ENCODE data around the gene ADCY4.

ADCY4 gene

DNA sequence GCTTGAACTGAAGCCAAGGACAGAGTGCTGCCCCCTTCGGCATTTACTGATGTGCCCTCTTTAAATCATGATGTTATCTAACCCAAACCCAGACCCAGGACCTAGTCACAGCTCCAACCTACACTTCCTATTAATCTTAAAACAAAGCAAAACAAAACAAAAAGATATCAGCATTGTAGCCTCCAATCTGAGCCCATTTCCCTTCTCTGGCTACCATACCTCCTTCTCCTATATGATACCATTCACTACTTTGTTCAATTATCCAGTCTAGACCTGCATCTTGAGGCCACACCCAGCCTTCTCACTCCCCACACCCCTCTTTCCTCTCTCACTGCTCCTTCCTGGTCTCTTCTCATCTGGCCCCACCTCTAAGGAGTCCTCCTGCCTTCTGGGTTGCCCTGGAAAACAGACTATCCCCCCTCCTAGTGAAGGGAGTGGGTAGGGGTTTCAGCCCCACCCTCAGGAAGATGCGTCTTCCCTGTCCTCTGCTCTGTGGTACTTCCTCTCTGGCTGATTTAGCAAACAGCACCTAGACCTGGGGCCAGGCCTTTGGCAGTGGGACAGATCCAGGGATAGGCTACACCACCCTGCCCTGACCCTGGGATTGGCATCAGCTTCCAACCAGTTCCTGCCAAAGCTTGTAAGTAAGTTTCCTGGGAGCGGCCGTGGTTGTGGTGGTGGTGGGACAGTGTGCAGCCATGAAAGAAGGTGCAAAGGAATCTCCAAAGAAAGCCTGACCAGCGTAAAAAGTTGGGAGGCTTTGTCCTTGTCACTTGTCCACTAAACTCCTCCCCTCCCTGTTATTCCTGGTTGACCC, 20.3 kb downstream of the ADCY4 start:
- no peak for DNase-seq

DNA sequence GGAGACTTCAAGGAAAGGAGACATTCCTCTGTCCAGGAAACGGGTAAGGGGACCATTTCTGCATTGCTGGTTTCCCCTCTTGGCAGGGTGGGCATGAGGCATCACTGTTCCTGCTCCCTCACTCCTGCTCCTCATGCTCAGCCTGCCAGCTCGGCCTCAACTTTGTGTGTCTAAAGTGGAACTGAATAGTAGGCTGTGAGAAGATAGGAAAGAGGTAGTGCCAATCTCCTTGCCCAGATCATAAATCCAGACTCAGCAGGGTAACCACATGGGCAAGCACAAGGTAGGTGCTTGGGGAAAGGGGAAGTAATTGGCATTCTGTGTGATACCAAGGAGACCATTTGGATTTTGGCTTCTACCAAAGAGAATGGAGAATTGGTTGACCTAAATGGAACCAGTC, 21.0 kb downstream of the ADCY4 start:
- DNase-seq: no peak

DNA sequence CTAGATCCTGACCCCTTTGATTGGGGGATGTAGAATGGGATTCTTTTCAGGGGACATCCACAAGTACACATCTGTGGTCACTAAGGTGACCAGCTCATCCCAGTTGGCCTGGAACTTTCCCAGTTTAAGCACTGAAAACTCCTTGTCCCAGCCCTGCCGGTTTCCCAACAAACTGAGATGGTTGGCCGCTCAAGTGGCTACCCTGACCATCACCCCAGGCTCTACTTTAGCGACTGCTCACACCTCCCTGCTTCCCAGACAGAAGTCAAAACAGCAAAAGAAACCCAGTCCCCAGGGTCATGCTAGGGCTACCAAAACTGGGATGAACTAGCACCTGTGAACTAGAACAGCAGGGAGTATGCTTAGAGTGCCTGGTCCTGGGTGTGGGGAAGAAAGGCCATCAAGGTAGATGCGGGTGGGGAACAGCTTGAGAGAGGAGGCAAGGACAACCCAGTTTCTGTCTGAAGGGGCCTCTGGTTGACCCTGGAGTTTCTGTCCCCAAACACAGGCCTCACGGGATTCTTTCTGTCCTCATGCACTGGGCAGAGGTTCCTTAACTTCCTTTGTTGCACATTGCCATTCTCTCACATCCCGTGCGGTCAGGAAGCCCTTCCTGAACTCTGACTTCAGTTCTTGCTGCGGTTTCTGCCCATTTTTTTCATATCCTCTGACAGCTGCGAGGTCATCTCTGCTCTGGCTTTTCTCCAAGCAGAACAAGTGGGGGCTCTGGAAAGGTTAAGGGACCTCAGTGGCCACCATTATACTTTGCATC, 21.9 kb downstream of the ADCY4 start:
- no peak for DNase-seq

DNA sequence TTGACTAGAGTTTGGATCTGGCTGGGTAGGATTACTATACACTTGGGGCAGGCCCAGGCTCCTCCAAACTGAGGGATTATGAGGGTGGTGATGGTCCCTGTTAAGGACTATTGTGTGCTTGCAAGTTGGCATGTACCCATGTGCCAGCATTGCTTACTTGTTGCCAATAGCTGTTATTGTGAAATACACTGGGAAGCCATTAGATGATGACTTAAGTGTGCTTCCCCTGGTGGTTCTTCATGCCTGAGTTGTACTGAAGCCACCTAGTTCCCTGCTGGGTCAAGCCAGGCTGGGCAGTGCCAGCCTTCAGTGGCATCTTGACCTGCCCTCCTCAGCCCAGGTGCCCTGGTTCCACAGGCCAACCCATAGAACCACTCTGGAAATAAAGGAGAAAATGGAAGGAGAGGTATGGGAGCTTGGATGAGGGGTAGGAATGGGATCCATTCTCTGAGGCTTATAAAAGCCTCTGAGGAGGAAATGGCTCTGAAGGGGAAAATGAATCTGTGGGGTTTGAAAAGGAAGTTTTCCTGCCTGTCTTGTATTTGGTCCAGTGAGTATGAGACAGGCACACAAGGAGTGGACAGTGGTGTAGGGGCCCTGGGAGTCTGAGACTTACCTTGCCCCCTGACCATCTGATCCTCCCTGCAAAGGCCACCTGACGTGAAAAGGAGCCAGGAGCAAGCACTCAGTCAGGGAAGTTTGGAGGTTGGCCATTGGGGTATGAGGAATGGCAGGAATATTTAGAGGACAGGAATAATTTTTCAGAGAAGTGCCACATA, 22.8 kb downstream of the ADCY4 start:
- DNase-seq: no peak

DNA sequence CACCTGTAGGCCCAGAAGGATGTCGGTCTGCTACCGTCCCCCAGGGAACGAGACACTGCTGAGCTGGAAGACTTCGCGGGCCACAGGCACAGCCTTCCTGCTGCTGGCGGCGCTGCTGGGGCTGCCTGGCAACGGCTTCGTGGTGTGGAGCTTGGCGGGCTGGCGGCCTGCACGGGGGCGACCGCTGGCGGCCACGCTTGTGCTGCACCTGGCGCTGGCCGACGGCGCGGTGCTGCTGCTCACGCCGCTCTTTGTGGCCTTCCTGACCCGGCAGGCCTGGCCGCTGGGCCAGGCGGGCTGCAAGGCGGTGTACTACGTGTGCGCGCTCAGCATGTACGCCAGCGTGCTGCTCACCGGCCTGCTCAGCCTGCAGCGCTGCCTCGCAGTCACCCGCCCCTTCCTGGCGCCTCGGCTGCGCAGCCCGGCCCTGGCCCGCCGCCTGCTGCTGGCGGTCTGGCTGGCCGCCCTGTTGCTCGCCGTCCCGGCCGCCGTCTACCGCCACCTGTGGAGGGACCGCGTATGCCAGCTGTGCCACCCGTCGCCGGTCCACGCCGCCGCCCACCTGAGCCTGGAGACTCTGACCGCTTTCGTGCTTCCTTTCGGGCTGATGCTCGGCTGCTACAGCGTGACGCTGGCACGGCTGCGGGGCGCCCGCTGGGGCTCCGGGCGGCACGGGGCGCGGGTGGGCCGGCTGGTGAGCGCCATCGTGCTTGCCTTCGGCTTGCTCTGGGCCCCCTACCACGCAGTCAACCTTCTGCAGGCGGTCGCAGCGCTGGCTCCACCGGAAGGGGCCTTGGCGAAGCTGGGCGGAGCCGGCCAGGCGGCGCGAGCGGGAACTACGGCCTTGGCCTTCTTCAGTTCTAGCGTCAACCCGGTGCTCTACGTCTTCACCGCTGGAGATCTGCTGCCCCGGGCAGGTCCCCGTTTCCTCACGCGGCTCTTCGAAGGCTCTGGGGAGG, 23.9 kb downstream of the ADCY4 start, which contains the start of gene LTB4R:
TSS of gene LTB4R (plus strand) at position 857 of the 959 bp plus-strand sequence. CDS start 4,150 bp downstream, outside the sequence.
- DNase-seq: no peak

DNA sequence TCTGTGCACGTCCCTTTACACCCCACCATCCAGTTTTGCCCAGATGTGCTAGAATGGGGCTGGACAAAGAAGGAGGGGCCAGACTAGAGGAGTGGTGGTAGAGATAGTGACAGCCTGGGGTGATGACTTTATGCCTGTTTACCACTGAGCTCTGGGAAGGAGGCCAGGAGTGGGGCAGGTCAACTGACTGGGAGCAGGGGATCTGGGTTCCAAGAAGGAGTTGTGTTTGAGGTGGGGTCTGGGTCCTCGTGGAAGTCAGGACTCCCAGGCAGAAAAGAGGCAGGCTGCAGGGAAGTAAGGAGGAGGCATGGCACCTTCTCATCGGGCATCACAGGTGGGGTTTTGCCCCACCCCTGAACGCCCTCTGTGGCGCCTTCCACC, 24.6 kb downstream of the ADCY4 start:
- DNase-seq: no peak

DNA sequence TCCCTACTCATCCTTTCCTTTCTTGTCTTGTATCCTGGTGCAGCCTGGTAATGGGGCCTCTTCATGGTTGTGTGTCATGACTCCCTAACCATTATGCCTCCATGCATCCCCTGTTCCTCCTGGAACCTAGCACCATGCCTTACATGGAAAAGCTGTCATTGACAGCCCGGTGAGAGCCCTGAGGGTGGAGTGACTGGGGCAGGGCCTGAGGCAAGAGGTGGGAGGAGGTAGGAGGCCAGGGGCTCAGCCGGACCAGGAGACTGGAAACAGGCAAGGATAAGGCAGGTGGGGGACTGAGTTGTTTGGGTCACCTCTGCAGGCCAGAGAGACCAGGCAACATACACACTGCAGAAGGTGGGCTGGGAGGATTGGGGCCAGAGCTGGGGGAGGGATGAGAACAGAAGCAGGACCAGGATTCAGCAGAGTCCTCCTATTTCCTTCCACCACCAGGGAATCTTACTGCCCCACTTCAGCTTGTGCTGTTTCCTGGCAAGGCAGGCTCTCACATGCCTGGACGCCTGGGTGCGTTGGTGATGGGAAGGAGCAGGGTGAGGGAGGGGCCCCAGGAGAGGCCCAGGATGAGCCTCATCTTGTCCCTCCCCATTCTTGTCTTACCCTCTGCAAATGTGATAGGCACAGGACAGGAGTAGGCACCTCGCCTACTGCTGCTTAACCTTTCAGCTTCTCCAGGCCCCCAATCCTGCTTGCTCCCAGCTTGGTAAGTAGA, 25.2 kb downstream of the ADCY4 start, which contains the start of gene LTB4R2:
TSS of gene LTB4R2 (plus strand) at position 603 of the 727 bp plus-strand sequence. CDS start 525 bp downstream, outside the sequence.
- no peak for DNase-seq

DNA sequence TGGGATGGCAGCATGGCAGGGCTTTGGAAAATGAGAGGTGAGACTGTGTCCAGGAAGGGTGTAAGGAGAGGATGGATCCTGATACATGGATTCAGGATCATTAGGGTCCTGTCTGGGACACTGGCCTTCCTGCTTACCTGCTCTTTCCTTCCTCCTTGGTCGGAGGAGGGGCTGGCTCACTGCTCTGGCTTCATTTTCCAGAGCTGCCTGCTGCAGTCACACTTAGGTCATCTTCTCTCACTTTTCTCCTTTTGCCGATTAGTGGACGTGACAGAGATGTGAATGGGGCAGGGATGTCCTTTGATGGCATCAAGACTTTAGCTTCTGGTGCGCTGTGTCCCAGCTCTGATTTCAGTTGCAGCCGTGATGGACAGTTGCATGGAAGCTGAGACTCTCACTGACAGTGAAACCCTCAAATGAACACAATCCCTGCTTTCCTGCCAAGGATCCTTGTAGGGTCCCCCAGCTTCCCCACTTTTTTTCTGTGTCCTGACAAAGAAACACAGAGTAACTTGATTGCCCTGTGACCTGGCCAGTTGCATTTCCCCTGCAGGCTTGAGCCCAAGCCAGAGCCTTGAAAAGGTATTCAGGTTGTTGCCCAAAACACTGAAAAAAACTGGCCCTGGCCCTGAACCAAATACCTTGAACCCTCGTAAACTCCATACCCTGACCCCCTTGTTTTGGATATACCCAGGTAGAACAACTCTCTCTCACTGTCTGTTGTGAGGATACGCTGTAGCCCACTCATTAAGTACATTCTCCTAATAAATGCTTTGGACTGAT, 26.3 kb downstream of the ADCY4 start:
- DNase-seq: no peak

DNA sequence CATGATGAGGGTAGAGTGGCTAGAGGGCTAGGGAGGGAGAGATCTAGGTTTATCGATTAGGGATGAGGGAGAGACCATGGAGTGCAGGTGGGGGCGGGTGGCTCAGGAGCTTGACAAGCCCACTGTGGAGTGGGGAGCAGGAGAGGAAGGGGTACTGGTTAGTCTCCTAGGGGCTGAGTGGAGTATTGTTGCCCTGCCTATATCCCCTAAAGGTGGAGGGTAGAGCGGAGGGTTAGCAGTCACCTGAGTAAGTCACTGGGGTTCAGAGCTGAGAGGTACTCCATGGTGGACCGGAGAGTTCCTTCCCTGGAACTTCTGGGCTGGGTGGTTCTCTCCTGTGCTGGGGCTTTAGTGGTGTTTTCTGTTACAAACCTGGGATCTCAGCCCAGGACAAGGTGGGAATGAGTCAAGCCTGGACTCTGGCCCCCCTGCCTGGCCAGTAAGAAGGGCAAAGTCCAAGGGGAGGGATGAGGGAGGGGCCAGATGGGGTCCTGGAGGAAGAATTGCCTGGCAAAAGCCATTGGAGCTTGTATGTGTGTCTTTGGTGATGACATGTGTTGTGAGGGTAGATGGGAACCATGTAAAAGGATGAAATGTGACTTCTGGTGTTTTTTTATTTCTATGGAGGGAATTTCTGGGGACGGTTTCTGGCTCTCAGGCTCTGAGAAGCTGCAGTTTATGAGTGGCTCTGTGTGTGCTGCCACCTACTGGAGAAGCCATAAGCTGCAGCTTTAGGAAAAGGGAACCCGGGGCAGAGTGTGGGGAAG, 27.1 kb downstream of the ADCY4 start, which contains the start of gene CIDEB:
TSS of gene CIDEB (minus strand) at position 403 of the 767 bp plus-strand sequence. CDS start at position 284, 119 bp downstream.
- no peak for DNase-seq

DNA sequence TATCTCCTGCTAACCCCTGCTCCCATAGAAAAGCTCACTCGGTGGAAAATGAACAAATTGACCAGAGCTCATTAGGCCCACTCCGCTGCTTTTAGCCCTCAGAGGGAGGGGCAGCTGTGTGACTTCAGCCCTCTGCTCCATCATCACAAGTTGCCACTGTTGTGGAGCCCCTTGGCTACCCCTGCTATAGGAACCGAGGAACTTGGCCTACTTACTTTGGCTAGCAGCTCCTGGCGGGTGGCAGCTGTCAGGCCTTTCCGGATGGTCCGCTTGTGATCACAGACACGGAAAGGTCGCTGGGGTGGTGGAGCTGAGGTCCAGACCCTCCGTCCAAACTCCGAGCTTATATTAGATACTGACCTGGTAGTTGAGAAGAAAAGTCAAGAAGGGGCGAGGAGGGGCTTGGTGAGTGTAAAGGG, 27.7 kb downstream of the ADCY4 start:
- DNase-seq: no peak

DNA sequence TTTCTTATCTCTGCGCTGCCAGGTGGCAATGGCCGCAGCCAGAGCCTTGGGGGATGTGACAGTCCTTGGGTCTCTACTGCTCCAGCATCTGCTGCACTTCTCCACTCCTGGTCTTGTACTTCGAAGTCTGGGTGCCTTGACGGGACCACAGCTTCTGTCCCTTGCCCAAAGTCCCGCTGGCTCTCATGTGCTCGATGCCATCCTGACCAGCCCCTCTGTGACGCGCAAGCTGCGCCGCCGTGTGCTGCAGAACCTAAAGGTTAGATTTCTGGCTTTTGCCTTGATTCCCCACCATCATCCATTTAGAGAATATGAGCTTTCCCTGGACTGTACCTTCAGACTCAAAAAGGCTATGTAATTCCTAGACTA, 30.9 kb downstream of the ADCY4 start:
- DNase-seq: no peak

DNA sequence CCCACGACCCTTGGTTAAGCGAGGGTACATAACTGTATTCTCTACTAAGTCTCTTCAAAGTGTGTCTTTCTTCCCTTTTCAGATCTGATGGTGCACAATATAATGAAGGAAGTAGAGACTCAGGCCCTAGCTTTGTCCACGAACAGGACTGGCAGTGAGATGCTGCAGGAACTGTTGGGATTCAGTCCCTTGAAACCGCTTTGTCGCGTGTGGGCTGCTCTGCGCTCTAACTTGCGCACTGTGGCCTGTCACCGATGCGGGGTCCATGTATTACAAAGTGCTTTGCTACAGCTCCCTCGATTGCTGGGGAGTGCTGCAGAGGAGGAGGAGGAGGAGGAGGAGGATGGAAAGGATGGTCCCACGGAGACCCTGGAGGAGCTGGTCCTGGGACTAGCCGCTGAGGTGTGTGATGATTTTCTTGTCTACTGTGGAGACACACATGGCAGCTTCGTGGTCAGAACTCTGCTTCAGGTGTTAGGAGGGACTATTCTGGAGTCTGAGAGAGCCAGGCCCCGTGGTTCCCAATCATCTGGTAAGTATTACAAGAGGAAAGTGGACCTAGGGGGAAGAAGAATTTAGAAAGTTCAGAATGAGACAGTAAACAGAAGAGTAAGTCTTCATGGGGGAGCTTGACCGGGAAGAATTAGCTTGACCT, 34.4 kb downstream of the ADCY4 start:
- no peak for DNase-seq

DNA sequence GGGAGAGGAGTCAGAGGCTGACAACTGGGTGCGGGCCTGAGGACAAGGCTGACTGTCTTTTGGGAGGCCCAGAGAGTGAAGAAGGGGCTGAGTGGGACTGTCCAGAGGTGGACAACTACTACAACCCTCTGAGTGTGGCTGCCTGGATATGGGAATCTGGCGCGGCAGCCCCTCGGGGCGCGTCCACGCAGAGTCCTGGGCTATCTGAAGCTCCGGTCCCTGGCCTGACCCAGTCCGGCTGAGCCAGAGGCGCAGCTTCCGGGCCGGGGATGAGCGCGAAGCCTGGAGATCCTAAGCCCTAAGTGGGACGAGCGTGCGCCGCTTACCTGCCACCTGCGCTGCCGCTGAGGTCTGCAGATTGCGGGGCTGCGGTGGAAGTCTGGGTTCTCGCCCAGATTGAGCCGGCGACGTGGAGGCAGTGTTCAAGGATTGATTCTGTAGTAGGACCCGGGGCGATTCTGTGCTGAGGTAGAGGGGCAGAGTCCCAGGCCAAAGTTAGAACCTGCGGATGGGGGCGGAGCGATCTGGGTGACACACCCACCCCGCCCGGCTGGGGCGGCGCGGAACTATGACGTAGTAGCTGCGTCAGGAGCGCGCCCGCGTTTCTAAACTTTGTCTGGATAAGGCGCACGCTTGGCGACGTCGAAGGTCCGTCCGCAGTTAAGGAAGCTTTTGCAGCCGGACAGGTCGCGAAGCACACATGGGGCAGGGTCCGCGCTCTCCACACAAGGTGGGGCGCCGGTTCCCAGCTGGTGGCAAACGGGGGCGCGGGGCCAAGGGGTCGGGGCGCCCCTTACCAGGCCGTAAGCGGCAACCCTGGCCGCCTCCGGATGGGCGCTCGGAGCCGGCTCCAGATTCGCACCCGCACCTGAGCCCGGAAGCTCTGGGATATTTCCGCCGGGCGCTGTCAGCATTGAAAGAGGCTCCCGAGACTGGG, 35.3 kb downstream of the ADCY4 start, which contains the start of the genes DHRS1 and NOP9:
TSS of gene DHRS1 (minus strand) at position 526 of the 937 bp plus-strand sequence. CDS start 674 bp downstream, outside the sequence.
TSS of gene NOP9 (plus strand) at position 596 of the 937 bp plus-strand sequence. CDS start at position 701, 105 bp downstream.
- peak; percentile 59 for DNase-seq

DNA sequence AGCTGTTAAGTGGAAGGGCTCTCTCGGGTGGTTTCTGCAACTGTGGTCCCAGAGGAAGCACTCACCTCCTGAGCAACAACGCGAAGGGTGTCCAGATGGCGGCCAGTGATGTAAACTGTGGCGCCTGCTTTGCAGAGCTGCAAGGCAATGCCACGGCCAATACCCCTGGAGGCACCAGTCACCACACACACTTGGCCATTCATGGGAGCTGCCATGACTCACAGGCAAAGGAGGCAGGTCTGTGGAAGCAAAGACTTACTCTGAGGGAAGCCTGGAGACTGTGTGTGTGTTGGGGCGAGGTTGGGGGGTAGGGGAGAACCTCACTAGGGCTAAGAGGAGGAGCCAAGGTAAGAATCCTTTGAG, 36.0 kb downstream of the ADCY4 start:
- no peak for DNase-seq

DNA sequence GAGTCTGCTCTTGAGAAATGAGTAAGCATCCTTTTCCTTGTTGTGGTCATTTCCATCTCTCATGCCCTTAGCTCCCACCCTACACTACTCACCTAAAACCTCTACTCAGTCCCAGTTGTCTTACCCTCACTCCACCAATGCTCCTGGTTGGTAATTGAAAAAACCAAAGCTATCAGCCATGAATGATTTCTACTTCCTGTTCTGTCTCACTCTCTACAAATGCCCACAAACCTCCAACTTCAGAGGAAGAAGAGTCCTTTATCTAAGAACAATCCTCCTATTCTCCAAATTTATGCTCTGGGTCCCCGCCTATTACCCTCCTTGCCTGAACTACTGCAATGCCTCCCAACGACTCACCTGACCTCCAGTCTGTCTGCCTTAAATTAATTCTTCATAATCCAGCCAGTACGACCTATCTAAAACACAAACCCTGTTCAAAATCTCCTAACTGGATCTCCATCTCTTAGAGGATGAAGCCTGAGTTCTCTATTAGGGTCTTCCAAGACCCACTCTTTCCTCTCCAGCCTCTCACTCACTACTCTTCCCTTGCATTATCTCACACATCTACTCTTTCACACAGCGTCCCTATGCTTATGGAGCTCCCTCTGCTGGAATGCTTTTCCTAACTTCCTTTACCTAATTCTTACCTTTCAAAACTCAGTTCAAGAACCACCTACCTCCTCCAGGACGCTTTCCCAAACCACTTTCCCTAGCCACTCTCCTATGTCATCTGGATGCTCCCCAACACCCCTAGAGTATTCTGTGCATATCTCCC, 37.5 kb downstream of the ADCY4 start:
- DNase-seq: no peak

DNA sequence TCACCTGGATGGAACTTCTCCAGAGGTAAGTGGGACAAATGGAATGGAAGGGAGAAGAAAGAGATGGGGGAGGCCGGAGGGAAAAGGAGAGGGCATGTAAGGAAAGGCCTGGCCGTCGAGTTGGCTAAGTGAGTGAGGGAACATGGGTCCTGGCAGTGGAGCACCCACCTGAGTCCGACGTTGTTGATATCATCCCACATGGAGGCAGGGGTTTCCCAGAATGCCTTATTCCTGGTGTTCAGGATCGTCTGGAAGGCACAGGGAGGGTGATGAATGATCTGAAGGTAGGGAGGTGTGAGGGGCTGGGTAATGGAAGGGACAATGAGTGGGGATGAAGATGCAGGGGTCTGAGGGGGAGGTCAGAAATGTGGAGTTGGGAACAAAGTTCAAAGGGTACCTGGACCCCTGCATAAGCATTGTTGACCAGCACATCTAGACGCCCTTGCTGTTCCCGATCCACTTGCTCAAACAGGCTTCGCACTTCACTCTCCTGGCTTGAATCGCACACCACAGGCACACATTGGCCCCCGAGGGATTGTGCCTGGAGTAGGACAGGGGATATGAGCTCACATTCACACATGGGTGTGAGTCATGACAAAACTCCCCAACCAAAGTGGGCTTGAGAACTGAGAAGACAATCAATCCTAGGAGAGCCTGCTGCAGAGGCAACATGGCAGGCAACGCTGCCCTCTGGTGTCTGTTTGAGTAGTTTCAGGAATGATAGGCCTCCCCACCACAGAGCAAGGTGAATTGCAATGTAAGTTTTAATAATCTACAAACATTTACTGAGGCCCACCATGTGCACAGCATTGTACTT, 38.3 kb downstream of the ADCY4 start:
- DNase-seq: no peak

Measured in NCI-H510A (cell line).